ELR (cell line): Measurements from ENCODE around the gene NKX2-4.

ENCODE experiments used
- DNase-seq: peaks from one replicate; pipeline ENCODE4 v3.0.0-alpha.2; 2015; ENCODE audit warnings: low read depth

The NKX2-4 gene

DNA sequence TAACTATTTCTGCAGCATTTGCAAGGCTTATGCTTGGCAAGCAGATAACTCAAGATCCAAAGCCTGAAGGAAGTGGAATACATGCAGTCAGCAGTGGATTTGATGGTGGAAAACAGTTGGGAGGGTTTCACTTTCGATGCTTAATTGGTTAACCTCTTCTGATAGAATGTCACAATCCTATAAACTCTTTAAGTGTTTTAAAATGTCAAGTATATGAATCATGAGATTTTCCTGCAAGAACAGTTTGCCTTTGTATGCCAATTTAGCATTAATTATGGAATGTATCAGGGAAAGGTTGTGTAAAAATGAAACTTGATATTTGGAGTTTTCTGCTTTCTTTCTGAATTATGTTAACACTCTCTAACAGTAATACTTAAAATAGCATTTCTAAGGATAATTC is 36.6 kb downstream of the NKX2-4 start:
- peak; percentile 37 for DNase-seq

- DNase-seq: no peak
Observed at GRCh38 chr20:21358737-21359136, 38.6 kb downstream of the NKX2-4 start.

DNA sequence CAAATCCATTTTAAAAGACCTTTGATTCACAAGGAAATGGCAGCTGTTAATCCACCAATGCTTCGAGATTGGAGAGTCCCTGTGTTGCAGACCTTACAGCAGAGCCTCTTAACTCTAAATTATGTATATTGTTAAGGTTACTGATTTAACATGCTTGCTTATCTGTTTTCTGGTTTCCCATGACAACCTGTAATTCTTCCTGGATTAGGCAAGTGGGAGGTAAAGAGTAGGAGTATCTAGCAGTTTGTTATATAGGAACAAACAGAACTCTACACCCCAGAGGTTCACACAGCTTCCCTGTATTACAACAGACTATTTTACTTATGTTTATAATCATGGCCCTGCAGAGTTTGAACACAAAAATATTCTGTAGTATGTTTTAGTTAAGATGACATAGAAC is 39.5 kb downstream of the NKX2-4 start:
- DNase-seq: no peak

- no peak for DNase-seq
Observed at GRCh38 chr20:21356386-21356785, 40.9 kb downstream of the NKX2-4 start.

DNA sequence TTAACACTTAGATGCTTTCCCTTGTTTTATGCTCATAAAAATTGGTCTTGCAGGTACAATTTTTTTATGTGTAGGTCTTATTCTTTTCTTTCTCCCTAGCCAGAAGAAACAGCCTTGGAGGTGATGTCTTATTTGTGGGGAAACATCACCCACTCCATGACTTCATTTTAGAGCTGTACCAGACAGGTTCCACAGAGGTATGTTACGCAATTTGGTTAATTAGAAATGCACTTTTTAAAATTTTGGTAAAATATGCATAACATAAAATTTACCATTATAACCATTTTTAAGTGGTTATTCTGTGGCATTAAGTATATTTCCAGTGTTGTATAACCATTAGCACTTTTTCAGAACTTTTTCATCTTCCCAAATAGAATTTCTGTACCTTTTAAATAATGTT is 41.3 kb downstream of the NKX2-4 start:
- no peak for DNase-seq

GRCh38 chr20:21353236-21353635 is 44.1 kb downstream of the NKX2-4 start:
- DNase-seq: peak; percentile 78

DNA sequence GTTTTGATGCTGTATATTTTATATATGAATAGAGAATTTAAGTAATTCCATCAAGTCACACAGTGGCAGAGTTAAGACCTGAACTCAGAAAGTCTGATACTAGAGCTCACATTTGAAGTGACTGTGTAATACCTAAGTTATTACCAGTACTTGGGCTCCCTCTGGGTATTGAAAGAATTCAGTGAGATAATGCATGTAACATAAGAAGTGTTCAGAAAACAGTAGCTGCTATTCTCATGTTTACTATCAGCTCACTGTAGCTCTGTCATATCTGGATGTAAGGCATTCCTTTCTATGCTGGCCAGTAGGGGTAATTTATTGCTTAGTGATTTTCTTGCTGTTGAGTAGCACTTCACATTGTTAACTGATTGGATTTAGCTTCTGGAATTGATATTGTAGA is 44.6 kb downstream of the NKX2-4 start:
- DNase-seq: peak; percentile 59
